Measurements from ENCODE around the gene IL21R. TPM values are rescaled to one million over a fixed set of nuclear protein-coding genes. Genes with fewer than 3 reads are reported as not detected.

IL21R gene
- total and polyA plus RNA-seq, 2 donors (not counting 3 experiments of a cell fraction or from before 2014, with no cell fraction given), result 0.03 TPM; not detected in 1

GRCh38 chr16:27390151-27390550 lies 11.8 kb upstream of the IL21R start:
- dilution Hi-C loops (cut with MboI; ENCODE audit: extremely low pct_ligation_motif_present, low sequenced_read_pairs), result no loop called here

GRCh38 chr16:27392671-27393070 lies 9.3 kb upstream of the IL21R start:
- Histone ChIP-seq H3K4me2 (ENCODE audit: insufficient read depth, low read length) (no peak overlapping the region), H4K20me1 (replicated peaks; ENCODE audit: control insufficient read depth, extremely low read depth, insufficient read depth, low read length) (no peaks in the 10 kb centered on the region), H3K9me3 (replicated peaks; ENCODE audit: control insufficient read depth, insufficient read depth, low read length) (no peaks in the 10 kb centered on the region), H2AFZ (ENCODE audit: low read depth, low read length) (no peak overlapping the region), H3K79me2 (ENCODE audit: control insufficient read depth, insufficient read depth, low read length) (no peaks in the 10 kb centered on the region), H3K36me3 (ENCODE audit: control insufficient read depth in 2 of 2, extremely low read depth in 1 of 2, insufficient read depth in 2 of 2, low read length in 2 of 2) (no peaks in the 10 kb centered on the region), H3K9me1 (replicated peaks; ENCODE audit: control insufficient read depth, extremely low read depth, insufficient read depth, low read length) (no peaks in the 10 kb centered on the region), H3K27ac (ENCODE audit: insufficient read depth, low read depth, low read length) (no peak overlapping the region), H3K27me3 (ENCODE audit: control insufficient read depth in 2 of 2, insufficient read depth in 2 of 2, low read length in 2 of 2) (peaks cover 9 to 19% of the 10 kb centered on the region in 2 experiments), H3K9ac (replicated peaks; ENCODE audit: extremely low read depth, insufficient read depth, low read length) (no peak overlapping the region), H3K4me3 (replicated peaks in 1 of 3; ENCODE audit: insufficient read depth in 1 of 3, low read depth in 1 of 3, low read length in 3 of 3) (no peak overlapping the region), H3K4me1 (ENCODE audit: control insufficient read depth, extremely low read depth, insufficient read depth, low read length) (no peaks in the 10 kb centered on the region)
- BruUV-seq (replicated peaks), result no TSS peak
- POLR2A ChIA-PET, result no interaction called here
- CTCF ChIA-PET, result interaction anchor here (0.7 to 1.0 kb wide), 3 partner anchors 14 to 283 kb away, joined by 3 to 4 read pairs (median 4); no protein-coding TSS in a partner anchor
- intact Hi-C loops (cut with micrococcal nuclease) (no loop called here), dilution Hi-C loops (cut with MboI; ENCODE audit: extremely low pct_ligation_motif_present, low sequenced_read_pairs) (no loop called here)
- no peak for FAIRE-seq
- TF ChIP-seq FOS (IDR thresholded peaks at IDR 0.05; ENCODE audit: borderline replicate concordance, insufficient read depth, low read length) (no peak), EZH2 (IDR thresholded peaks at IDR 0.05; ENCODE audit: borderline replicate concordance, low read depth, low read length, severe bottlenecking) (no peak)
- no peak for DNase-seq (ENCODE audit: low read depth, low spot score)

More at GRCh38 chr16:27390151-27390550, 11.8 kb upstream of the IL21R start:
- POLR2A ChIA-PET, result no interaction called here
- Histone ChIP-seq H3K4me3 (replicated peaks in 1 of 3; ENCODE audit: insufficient read depth in 1 of 3, low read depth in 1 of 3, low read length in 3 of 3) (no peak overlapping the region), H3K9me1 (replicated peaks; ENCODE audit: control insufficient read depth, extremely low read depth, insufficient read depth, low read length) (no peaks in the 10 kb centered on the region), H3K9me3 (replicated peaks; ENCODE audit: control insufficient read depth, insufficient read depth, low read length) (no peaks in the 10 kb centered on the region), H3K4me1 (ENCODE audit: control insufficient read depth, extremely low read depth, insufficient read depth, low read length) (no peaks in the 10 kb centered on the region), H3K9ac (replicated peaks; ENCODE audit: extremely low read depth, insufficient read depth, low read length) (no peak overlapping the region), H4K20me1 (replicated peaks; ENCODE audit: control insufficient read depth, extremely low read depth, insufficient read depth, low read length) (no peaks in the 10 kb centered on the region), H3K36me3 (ENCODE audit: control insufficient read depth in 2 of 2, extremely low read depth in 1 of 2, insufficient read depth in 2 of 2, low read length in 2 of 2) (no peaks in the 10 kb centered on the region), H3K27me3 (ENCODE audit: control insufficient read depth in 2 of 2, insufficient read depth in 2 of 2, low read length in 2 of 2) (peaks cover 13 to 19% of the 10 kb centered on the region in 2 experiments), H3K4me2 (ENCODE audit: insufficient read depth, low read length) (no peak overlapping the region), H2AFZ (ENCODE audit: low read depth, low read length) (no peak overlapping the region), H3K27ac (ENCODE audit: insufficient read depth, low read depth, low read length) (no peak overlapping the region), H3K79me2 (ENCODE audit: control insufficient read depth, insufficient read depth, low read length) (no peaks in the 10 kb centered on the region)
- no TSS peak for BruUV-seq (replicated peaks)
- DNase-seq (ENCODE audit: low read depth, low spot score) (no peak), FAIRE-seq (no peak)
- CTCF ChIA-PET, result no interaction called here
- TF ChIP-seq JUN (IDR thresholded peaks at IDR 0.05; ENCODE audit: borderline replicate concordance, insufficient read depth, insufficient read length, low read depth) (no peak), POLR2A (IDR thresholded peaks at IDR 0.05; ENCODE audit: low read depth, low read length) (no peak)
- intact Hi-C loops (cut with micrococcal nuclease), result no loop called here
